HK-2 (cell line): ENCODE results near the gene NEDD4L.

ENCODE experiments used
- DNase-seq: peaks from one replicate; pipeline ENCODE4 v3.0.0-alpha.2; 2018; ENCODE audit not compliant: unreplicated experiment

NEDD4L gene

GRCh38 chr18:58396966-58397365 lies 352.9 kb downstream of the NEDD4L start:
- DNase-seq: no peak

GRCh38 chr18:58397385-58398132 lies 353.5 kb downstream of the NEDD4L start:
- no peak for DNase-seq

- no peak for DNase-seq
Measured at GRCh38 chr18:58398648-58399398, 354.8 kb downstream of the NEDD4L start.

- DNase-seq: no peak
Measured at GRCh38 chr18:58400331-58400870, 356.4 kb downstream of the NEDD4L start.

- DNase-seq: no peak
Measured at GRCh38 chr18:58401191-58401590, 357.2 kb downstream of the NEDD4L start.

- DNase-seq: no peak
Measured at GRCh38 chr18:58402247-58402646, 358.2 kb downstream of the NEDD4L start.

- DNase-seq: no peak
Measured at GRCh38 chr18:58402951-58403702, 359.1 kb downstream of the NEDD4L start.

GRCh38 chr18:58403799-58404455 lies 359.9 kb downstream of the NEDD4L start:
- no peak for DNase-seq

GRCh38 chr18:58405107-58405898 lies 361.3 kb downstream of the NEDD4L start:
- DNase-seq: no peak

- DNase-seq: no peak
Measured at GRCh38 chr18:58407263-58407648, 363.2 kb downstream of the NEDD4L start.

- DNase-seq: no peak
Measured at GRCh38 chr18:58407649-58408407, 363.8 kb downstream of the NEDD4L start.

GRCh38 chr18:58408665-58409064 lies 364.6 kb downstream of the NEDD4L start:
- DNase-seq: no peak

GRCh38 chr18:58409802-58410445 lies 365.9 kb downstream of the NEDD4L start:
- DNase-seq: no peak

- no peak for DNase-seq
Measured at GRCh38 chr18:58411323-58411722, 367.3 kb downstream of the NEDD4L start.

GRCh38 chr18:58412844-58413666 lies 369.0 kb downstream of the NEDD4L start:
- DNase-seq: no peak

- DNase-seq: no peak
Measured at GRCh38 chr18:58413667-58414628, 369.9 kb downstream of the NEDD4L start.

GRCh38 chr18:58416014-58416703 lies 372.1 kb downstream of the NEDD4L start:
- no peak for DNase-seq
